NCI-H1092 treated with DMSO at 0.1 percent for 48 hours (cell line): ENCODE results near the gene CCDC171.

Experiments used
- DNase-seq: peaks from one replicate; lab custom pipeline; 2025; lab: John Stamatoyannopoulos, UW

The CCDC171 gene

GRCh38 chr9:15999422-16000339, 446.8 kb downstream of the CCDC171 start:
- DNase-seq, result no peak

DNA sequence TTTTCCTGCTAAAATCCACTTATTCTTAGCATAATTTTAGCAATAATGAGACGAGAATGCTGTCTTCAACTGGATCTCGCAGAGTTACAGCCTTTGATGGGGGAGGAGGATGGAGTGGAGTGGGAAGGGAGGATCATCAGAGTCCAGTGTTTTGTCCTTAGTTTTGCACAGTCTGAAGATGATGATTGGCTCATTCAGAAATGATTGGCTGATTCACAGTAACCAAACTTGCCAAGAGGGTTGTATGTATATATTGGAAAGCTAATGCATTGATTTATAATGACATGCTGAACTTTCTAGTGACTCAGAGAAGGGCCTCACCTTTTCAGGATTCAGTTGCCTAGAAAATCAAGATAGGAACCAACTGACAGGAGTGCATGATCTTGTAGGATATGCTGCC, 448.0 kb downstream of the CCDC171 start:
- no peak for DNase-seq

DNA sequence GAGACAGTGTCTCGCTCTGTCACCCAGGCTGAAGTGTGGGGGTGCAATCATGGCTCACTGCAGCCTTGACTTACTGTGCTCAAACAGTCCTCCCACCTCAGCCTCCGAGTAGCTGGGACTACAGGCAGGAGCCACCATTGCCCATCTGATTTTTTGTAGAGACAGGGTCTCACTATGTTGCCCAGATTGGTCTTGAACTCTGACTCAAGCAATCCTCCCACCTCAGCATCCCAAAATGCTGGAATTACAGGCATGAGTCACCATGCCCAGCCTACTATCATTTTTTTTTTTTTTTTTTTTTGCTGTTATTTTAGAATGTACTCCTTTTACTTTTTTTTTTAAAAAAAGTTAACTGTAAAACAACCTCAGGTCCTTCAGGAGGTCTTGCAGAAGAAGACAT, 449.0 kb downstream of the CCDC171 start:
- DNase-seq, result no peak

DNA sequence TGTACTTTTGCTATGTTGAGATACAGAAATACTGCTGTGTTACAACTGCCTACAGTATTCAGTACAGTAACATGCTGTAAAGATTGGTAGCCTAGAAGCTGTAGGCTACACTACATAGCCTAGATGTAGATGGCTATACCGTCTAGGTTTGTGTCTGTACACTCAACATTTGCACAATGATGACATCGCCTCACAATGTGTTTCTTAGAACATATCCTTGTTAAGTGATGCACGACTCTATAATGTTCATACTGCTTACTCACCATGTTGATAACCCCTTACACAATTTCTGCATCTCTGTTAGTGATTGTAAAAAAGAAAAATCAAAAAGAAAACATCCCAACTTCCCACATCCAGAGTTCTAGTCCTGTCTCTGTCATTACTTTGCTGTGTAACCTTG, 450.0 kb downstream of the CCDC171 start:
- DNase-seq, result no peak

GRCh38 chr9:16003785-16004184, 450.9 kb downstream of the CCDC171 start:
- DNase-seq, result peak; percentile 97

GRCh38 chr9:16004613-16005012, 451.8 kb downstream of the CCDC171 start:
- DNase-seq, result no peak

DNA sequence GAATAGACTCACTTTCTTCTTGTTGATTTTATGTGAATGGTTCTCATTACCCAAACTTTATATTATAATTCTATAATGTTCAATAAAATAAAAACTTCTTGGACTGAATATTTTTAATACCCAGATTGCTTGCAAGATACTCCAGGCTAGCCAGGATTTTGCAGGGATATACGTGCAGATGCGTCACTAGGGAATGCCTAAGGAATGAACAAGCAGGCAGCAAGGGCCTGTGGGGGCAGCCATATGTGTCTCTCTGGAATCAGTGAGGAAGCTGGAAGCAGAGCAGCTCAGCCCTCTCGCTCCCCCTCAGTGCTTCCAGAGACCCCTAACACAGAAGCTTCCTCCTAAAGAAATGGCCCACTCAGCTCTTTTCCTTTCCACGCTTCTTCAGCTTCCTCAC, 457.4 kb downstream of the CCDC171 start:
- DNase-seq, result no peak

GRCh38 chr9:16012621-16013020, 459.8 kb downstream of the CCDC171 start:
- DNase-seq, result no peak

DNA sequence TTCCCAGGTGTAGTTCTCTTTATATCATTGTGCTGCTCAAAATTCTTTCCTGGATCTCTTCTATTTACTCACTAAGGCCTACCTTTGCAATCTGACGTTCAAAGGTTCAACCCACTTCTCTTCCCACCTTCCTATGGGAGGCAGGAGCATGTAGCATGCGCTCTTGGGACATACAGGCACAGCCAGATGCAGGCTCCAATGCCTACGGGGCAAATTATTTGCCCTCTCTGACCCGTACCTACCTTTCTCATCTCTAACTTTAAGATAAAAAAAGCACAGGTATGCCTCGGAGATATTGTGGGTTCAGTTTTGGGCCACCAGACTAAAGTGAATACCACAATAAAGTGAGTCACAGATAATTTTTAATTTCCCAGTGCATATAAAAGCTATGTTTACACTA, 460.5 kb downstream of the CCDC171 start:
- no peak for DNase-seq

DNA sequence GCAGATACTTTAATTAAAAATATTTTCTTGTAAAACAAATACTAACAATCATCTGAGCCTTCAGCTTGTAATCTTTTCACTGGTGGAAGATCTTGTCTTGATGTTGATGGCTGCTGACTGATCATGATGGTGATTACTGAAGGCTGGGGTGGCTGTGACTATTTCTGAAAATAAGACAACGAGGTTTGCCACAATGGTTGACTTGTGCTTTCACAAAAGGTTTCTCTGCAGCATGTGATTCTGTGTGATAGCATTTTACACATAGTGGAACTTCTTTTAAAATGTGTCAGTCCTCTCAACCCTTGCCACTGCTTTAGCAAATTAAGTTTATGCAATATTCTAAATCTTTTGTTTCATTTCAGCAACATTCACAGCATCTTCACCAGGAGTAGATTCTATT, 461.0 kb downstream of the CCDC171 start:
- DNase-seq, result no peak

DNA sequence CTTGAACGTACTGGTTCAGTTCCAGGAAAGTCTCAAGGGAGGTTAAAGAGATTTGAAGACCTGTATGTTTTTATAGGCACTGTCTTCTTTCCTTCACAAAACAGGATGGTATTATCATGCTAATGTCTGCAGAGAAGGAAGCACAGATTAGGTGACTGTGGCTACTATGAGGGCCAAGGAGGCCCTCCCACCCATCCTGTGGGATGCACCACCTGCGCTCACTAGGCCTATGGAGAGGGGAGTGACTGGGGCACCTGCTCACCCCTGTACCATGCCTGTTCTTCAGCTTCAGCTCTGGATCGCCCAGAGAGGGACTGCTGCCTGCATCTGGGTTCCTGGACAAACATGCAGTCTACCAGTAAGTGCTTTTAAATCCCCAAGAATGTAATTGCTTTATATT, 469.4 kb downstream of the CCDC171 start:
- DNase-seq, result no peak

DNA sequence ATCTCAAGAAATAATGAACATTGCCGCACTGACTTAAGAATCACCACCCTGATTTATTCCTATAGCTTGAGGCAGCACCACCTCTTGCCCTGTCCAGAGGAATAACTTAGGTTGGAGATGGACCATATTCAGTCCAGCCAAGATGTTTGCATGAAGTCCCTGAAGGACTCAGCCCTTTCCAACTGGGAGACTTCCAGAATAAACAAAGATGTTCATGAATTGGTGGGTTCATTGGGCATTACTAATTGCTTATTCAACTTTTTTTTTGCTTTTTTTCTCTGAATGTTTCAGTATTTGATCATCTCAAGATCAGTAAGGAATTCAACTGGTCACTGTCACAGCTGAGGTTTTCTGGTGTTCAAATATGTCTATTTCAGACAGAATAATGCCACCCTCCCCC, 470.6 kb downstream of the CCDC171 start:
- no peak for DNase-seq
